ENCODE data around the gene SCYGR2. TPM values are rescaled to one million over a fixed set of nuclear protein-coding genes. Genes with fewer than 3 reads are reported as not detected.

Gene SCYGR2
- total RNA-seq, 1 experiment from 2014 or later = not detected

Other genes with a start within 250 kb of the SCYGR2 start
- 0.04 TPM in 1 of 2 replicates, not detected in the other for gene TM4SF20, start 219.6 kb upstream of the SCYGR2 start, total RNA-seq (2014; rRNA removed; shearing (Covaris generic))
- not detected in 2 replicates for gene SCYGR1, start 210.9 kb upstream of the SCYGR2 start, total RNA-seq (2014; rRNA removed; shearing (Covaris generic))
- gene AGFG1, start 126.7 kb upstream of the SCYGR2 start, total RNA-seq (2014; rRNA removed; shearing (Covaris generic)) = 110 and 129 TPM in 2 replicates
- gene SCYGR3, start 15.9 kb downstream of the SCYGR2 start, total RNA-seq (2014; rRNA removed; shearing (Covaris generic)) = not detected in 2 replicates
- not detected in 2 replicates for gene SCYGR4, start 18.6 kb downstream of the SCYGR2 start, total RNA-seq (2014; rRNA removed; shearing (Covaris generic))
- gene SCYGR5, start 67.9 kb downstream of the SCYGR2 start, total RNA-seq (2014; rRNA removed; shearing (Covaris generic)) = not detected in 2 replicates
- 0.27 and 0.51 TPM in 2 replicates for gene SLC19A3, start 119.1 kb downstream of the SCYGR2 start, total RNA-seq (2014; rRNA removed; shearing (Covaris generic))
- gene SCYGR6, start 125.9 kb downstream of the SCYGR2 start, total RNA-seq (2014; rRNA removed; shearing (Covaris generic)) = not detected in 2 replicates
- not detected in 2 replicates for gene SCYGR7, start 129.4 kb downstream of the SCYGR2 start, total RNA-seq (2014; rRNA removed; shearing (Covaris generic))
- not detected in 2 replicates for gene SCYGR8, start 147.0 kb downstream of the SCYGR2 start, total RNA-seq (2014; rRNA removed; shearing (Covaris generic))
- gene CCL20, start 214.9 kb downstream of the SCYGR2 start, total RNA-seq (2014; rRNA removed; shearing (Covaris generic)) = not detected in 2 replicates

Measured in H4 (cell line).